DOHH2 (cell line): ENCODE data around the gene CXCL13.

Experiments
- H3F3A ChIP-seq: fragments of 200-600 bp; sonication (generic), shearing (Covaris generic); 2 replicates; pipeline ENCODE4 v1.6.0; 2016; ENCODE audit warnings: antibody characterized with exemption, mild to moderate bottlenecking; ENCODE audit not compliant: control insufficient read depth, insufficient read depth
- H3K27ac ChIP-seq: fragments of 200-600 bp; sonication (generic); 2 replicates; pipeline ENCODE4 v1.5.1; 2014; ENCODE audit warnings: low read depth, mild to moderate bottlenecking, low read length, moderate library complexity
- H3K27me3 ChIP-seq: fragments of 200-600 bp; sonication (generic); 2 replicates; pipeline ENCODE4 v1.6.1; 2014; ENCODE audit warnings: mild to moderate bottlenecking, low read length, mixed read lengths; ENCODE audit not compliant: control insufficient read depth
- H3K36me3 ChIP-seq: fragments of 200-600 bp; sonication (generic); 2 replicates; pipeline ENCODE4 v1.6.1; 2014; ENCODE audit warnings: mild to moderate bottlenecking, low read length, moderate library complexity, mixed read lengths; ENCODE audit not compliant: control insufficient read depth
- H3K4me1 ChIP-seq: fragments of 200-600 bp; sonication (generic); 2 replicates; pipeline ENCODE4 v1.6.1; 2014; ENCODE audit warnings: mild to moderate bottlenecking, low read length, mixed read lengths; ENCODE audit not compliant: control insufficient read depth
- H3K4me2 ChIP-seq: fragments of 200-600 bp; sonication (generic); 2 replicates; pipeline ENCODE4 v1.6.0; 2014; ENCODE audit warnings: mild to moderate bottlenecking, low read length, moderate library complexity
- H3K4me3 ChIP-seq: fragments of 200-600 bp; sonication (generic); 2 replicates; pipeline ENCODE4 v1.5.1; 2014; ENCODE audit warnings: mild to moderate bottlenecking, low read length, mixed read lengths
- H3K79me2 ChIP-seq: fragments of 200-600 bp; sonication (generic); 2 replicates; pipeline ENCODE4 v1.6.1; 2014; ENCODE audit warnings: mild to moderate bottlenecking, low read length, mixed read lengths; ENCODE audit not compliant: control insufficient read depth
- H3K9me2 ChIP-seq: fragments of 200-600 bp; sonication (generic); replicated peaks from 2 replicates; pipeline ENCODE4 v1.6.1; 2014; ENCODE audit warnings: mild to moderate bottlenecking, low read length, mixed read lengths; ENCODE audit not compliant: control insufficient read depth
- H3K9me3 ChIP-seq: fragments of 200-600 bp; sonication (generic); 2 replicates; pipeline ENCODE4 v1.6.1; 2014; ENCODE audit warnings: antibody characterized with exemption, low read length, mixed read lengths; ENCODE audit not compliant: control insufficient read depth, insufficient read depth
- H4K20me1 ChIP-seq: fragments of 200-600 bp; sonication (generic); 2 replicates; pipeline ENCODE4 v1.6.0; 2014; ENCODE audit warnings: low read depth, mild to moderate bottlenecking, antibody characterized with exemption, low read length, moderate library complexity; ENCODE audit not compliant: control insufficient read depth, insufficient read depth
- EZH2phosphoT487 ChIP-seq: fragments of 200-600 bp; sonication (generic); IDR thresholded peaks from 2 replicates; pipeline ENCODE4 v1.6.1; 2017; ENCODE audit warnings: borderline replicate concordance, mild to moderate bottlenecking, antibody characterized with exemption, low read length, moderate library complexity, mixed read lengths
- TF ChIP-seq, protein P1 (sequence below): fragments of 200-600 bp; sonication (generic); IDR thresholded peaks from one replicate; pipeline ENCODE4 v1.5.1; 2014; ENCODE audit warnings: antibody characterized with exemption, mild to moderate bottlenecking, low read depth, low read length; ENCODE audit not compliant: poor library complexity, severe bottlenecking

CXCL13 gene

GRCh38 chr4:77595364-77595973, 10.2 kb upstream of the CXCL13 start:
- TF ChIP-seq, protein P1, sequence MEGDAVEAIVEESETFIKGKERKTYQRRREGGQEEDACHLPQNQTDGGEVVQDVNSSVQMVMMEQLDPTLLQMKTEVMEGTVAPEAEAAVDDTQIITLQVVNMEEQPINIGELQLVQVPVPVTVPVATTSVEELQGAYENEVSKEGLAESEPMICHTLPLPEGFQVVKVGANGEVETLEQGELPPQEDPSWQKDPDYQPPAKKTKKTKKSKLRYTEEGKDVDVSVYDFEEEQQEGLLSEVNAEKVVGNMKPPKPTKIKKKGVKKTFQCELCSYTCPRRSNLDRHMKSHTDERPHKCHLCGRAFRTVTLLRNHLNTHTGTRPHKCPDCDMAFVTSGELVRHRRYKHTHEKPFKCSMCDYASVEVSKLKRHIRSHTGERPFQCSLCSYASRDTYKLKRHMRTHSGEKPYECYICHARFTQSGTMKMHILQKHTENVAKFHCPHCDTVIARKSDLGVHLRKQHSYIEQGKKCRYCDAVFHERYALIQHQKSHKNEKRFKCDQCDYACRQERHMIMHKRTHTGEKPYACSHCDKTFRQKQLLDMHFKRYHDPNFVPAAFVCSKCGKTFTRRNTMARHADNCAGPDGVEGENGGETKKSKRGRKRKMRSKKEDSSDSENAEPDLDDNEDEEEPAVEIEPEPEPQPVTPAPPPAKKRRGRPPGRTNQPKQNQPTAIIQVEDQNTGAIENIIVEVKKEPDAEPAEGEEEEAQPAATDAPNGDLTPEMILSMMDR: no peak
- no peak for TF ChIP-seq EZH2phosphoT487
- H4K20me1 ChIP-seq: no peaks in the 10 kb centered on the region
- H3K4me1 ChIP-seq: no peaks in the 10 kb centered on the region
- H3K4me2 ChIP-seq: no peak overlapping the region
- H3K27me3 ChIP-seq: peaks cover 17% of the 10 kb centered on the region
- no peak overlapping the region for H3K27ac ChIP-seq
- H3K9me2 ChIP-seq: no peaks in the 10 kb centered on the region
- no peaks in the 10 kb centered on the region for H3K9me3 ChIP-seq
- no peaks in the 10 kb centered on the region for H3K36me3 ChIP-seq
- H3F3A ChIP-seq: no peaks in the 10 kb centered on the region
- H3K4me3 ChIP-seq: no peak overlapping the region
- H3K79me2 ChIP-seq: no peaks in the 10 kb centered on the region

DNA sequence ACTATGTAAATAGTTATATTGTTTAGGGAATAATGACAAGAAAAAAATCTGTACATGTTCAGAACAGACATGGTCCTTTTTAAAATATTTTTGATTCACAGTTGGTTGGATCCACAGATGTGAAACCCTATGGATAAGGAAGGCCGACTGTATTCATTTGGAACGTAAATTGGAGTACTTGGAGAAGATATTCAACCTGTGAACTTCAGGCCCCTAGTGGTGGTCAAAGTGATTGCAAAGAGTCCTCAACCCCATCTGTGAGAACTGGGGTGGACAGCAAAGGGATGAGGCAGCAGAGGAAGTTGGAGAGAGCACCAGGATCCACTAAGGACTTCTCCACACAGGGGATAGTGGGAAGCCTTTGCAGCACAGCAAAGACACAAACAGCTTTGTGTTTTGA, 6.2 kb upstream of the CXCL13 start:
- no peaks in the 10 kb centered on the region for H3K9me2 ChIP-seq
- no peaks in the 10 kb centered on the region for H3K36me3 ChIP-seq
- H3K27ac ChIP-seq: no peak overlapping the region
- no peaks in the 10 kb centered on the region for H3K9me3 ChIP-seq
- no peaks in the 10 kb centered on the region for H3F3A ChIP-seq
- H4K20me1 ChIP-seq: no peaks in the 10 kb centered on the region
- H3K4me2 ChIP-seq: no peak overlapping the region
- no peak for TF ChIP-seq EZH2phosphoT487
- TF ChIP-seq, protein P1: peak; percentile 63
- H3K79me2 ChIP-seq: no peaks in the 10 kb centered on the region
- no peaks in the 10 kb centered on the region for H3K4me1 ChIP-seq
- H3K27me3 ChIP-seq: peaks cover 28% of the 10 kb centered on the region
- H3K4me3 ChIP-seq: no peak overlapping the region

DNA sequence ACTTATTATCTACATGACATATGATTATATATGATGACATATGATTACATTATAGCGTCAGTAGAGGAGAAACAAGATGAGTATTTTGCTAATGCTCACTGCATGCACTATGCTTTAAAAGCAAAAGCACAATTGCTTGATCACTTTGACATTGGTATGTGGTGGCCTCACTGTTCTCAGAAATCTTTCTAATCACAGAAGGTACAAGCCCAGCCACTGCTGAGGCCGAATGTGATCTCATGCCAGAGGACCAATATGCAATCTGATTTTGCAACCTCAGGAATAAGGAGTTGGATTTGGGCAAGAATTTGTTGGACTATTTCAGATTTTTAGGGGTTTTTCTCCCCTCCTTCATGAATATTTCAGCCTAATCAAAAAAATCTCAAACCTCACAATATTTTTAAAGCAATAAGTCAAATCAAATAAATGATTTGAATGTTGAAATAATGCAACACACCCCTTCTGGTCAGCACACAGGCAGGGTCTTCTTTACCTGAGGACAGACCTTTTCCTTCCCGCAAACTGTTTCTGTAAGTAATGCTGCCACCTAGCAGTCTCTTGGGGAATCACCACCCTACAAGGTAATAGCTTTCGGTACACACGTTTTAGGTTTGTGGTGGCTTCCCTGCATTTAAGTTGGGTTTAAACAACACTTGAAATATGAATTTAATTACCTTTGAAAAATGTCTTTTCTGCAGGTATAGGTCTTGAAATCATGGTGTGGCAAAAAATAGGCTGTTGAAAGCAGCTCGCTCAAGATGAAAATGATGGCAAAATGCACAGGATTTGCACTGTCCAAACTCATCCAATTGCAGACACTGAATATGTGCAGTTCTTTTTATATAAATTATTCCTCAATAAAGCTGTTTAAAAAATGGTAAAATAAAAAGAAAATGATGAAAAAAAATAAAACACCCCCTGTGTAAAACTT, 4.8 kb upstream of the CXCL13 start:
- no peak overlapping the region for H3K27ac ChIP-seq
- no peaks in the 10 kb centered on the region for H3K4me1 ChIP-seq
- no peaks in the 10 kb centered on the region for H3K79me2 ChIP-seq
- H3K4me2 ChIP-seq: no peak overlapping the region
- no peaks in the 10 kb centered on the region for H3F3A ChIP-seq
- H3K9me3 ChIP-seq: no peaks in the 10 kb centered on the region
- H3K9me2 ChIP-seq: no peaks in the 10 kb centered on the region
- TF ChIP-seq EZH2phosphoT487: no peak
- TF ChIP-seq, protein P1: peak; percentile 83
- no peak overlapping the region for H3K4me3 ChIP-seq
- no peaks in the 10 kb centered on the region for H3K36me3 ChIP-seq
- no peaks in the 10 kb centered on the region for H4K20me1 ChIP-seq
- H3K27me3 ChIP-seq: peaks cover 19% of the 10 kb centered on the region
